ENCODE results near the gene SLFN14. TPM values are rescaled to one million over a fixed set of nuclear protein-coding genes. Genes with fewer than 3 reads are reported as not detected.
"Not testable (repeated sequence)": the region's sequence is repeated elsewhere in the genome, so short reads cannot be mapped to it uniquely, and the experiment has no call there.

The SLFN14 gene
- not detected for total RNA-seq

GRCh38 chr17:35560703-35561102, at the start of gene SLFN14:
Gene SLFN14, minus strand, starts transcription at chr17:35560819. Its CDS starts 2,757 bp downstream, at chr17:35558062.
- DNase-seq = no peak

GRCh38 chr17:35609831-35610230, 49.2 kb upstream of the SLFN14 start:
- DNase-seq = no peak

- DNase-seq = no peak
Measured at GRCh38 chr17:35607239-35607847, 46.7 kb upstream of the SLFN14 start.

GRCh38 chr17:35605678-35606077, 45.1 kb upstream of the SLFN14 start:
- no peak for DNase-seq

- no peak for DNase-seq
Measured at GRCh38 chr17:35603674-35604073, 43.1 kb upstream of the SLFN14 start.

- no peak for DNase-seq
Measured at GRCh38 chr17:35597604-35598003, 37.0 kb upstream of the SLFN14 start.

- DNase-seq = no peak
Measured at GRCh38 chr17:35596530-35597233, 36.1 kb upstream of the SLFN14 start.

GRCh38 chr17:35596072-35596471, 35.5 kb upstream of the SLFN14 start:
- DNase-seq = no peak

GRCh38 chr17:35588196-35588920, 27.7 kb upstream of the SLFN14 start:
- no peak for DNase-seq

- DNase-seq = peak; percentile 93
Measured at GRCh38 chr17:35587074-35587961, 26.7 kb upstream of the SLFN14 start, which contains the start of gene AP2B1. Gene AP2B1, plus strand, starts transcription at chr17:35587322. Its CDS starts 6,709 bp downstream, at chr17:35594031.

- no peak for DNase-seq
Measured at GRCh38 chr17:35586569-35587073, 26.0 kb upstream of the SLFN14 start.

- no peak for DNase-seq
Measured at GRCh38 chr17:35584061-35584460, 23.4 kb upstream of the SLFN14 start.

- no peak for DNase-seq
Measured at GRCh38 chr17:35578929-35579432, 18.4 kb upstream of the SLFN14 start.

- peak; percentile 86 for DNase-seq
Measured at GRCh38 chr17:35578197-35578928, 17.7 kb upstream of the SLFN14 start, which contains the start of gene PEX12. Gene PEX12, minus strand, starts transcription at chr17:35578571. Its CDS starts 550 bp downstream, at chr17:35578021.

- no peak for DNase-seq
Measured at GRCh38 chr17:35577830-35578196, 17.2 kb upstream of the SLFN14 start.

GRCh38 chr17:35575759-35576158, 15.1 kb upstream of the SLFN14 start:
- no peak for DNase-seq

GRCh38 chr17:35569405-35569804, 8.8 kb upstream of the SLFN14 start:
- no peak for DNase-seq

GRCh38 chr17:35568561-35568960, 7.9 kb upstream of the SLFN14 start:
- peak; percentile 11 for DNase-seq

GRCh38 chr17:35566968-35567367, 6.3 kb upstream of the SLFN14 start:
- DNase-seq = no peak

- DNase-seq = not testable (repeated sequence)
Measured at GRCh38 chr17:35563181-35563580, 2.6 kb upstream of the SLFN14 start.

GRCh38 chr17:35559495-35560210, 966 bp downstream of the SLFN14 start:
- no peak for DNase-seq
